HCT116 (cell line): Measurements from ENCODE around the gene CALCOCO1. TPM values are rescaled to one million over a fixed set of nuclear protein-coding genes. Genes with fewer than 3 reads are reported as not detected.

Experiments used
- ATAC-seq: fragments of 200-7000 bp; cut with Tn5 transposase; 2 replicates; pipeline ENCODE4 v1.9.1; 2020; ENCODE audit warnings: mild to moderate bottlenecking, moderate library complexity
- BruUV-seq: library from RNA; stranded (reverse); fragments of 400-500 nt; replicated peaks from 2 replicates; lab custom pipeline; 2021; lab: Mats Ljungman, UMichigan
- CTCF ChIA-PET: fragments of 300-600 bp; sonication (Branson Sonifier 250); formaldehyde crosslinking; loops from one replicate; lab custom pipeline; 2021; ENCODE audit warnings: antibody characterized with exemption; lab: Charles Lee
- POLR2A ChIA-PET: fragments of 300-600, 350-600 bp; sonication (Branson Sonifier 250); formaldehyde crosslinking; loops from one replicate; lab custom pipeline; 2021; ENCODE audit warnings: antibody characterized with exemption; lab: Charles Lee
- RAD21 ChIA-PET, 2 experiments: fragments of 300-600 bp; sonication (Branson Sonifier 250); formaldehyde crosslinking; loops; one replicate each; lab custom pipeline; 2023; ENCODE audit warnings: low total read pairs in 2 of 2; ENCODE audit not compliant: uncharacterized antibody in 2 of 2, unreplicated experiment in 2 of 2, low non-redundant PET in 1 of 2; lab: Charles Lee
- DNase-seq: peaks from one replicate; pipeline ENCODE4 v3.0.0-alpha.2; 2010; ENCODE audit warnings: low read depth, low spot score
- H2AFZ ChIP-seq: fragments of 200-600 bp; shearing (Covaris generic), sonication (generic); 2 replicates; pipeline ENCODE4 v1.6.1; 2017; ENCODE audit warnings: low read depth, mixed run types, mixed read lengths, antibody characterized with exemption, low read length; ENCODE audit not compliant: poor library complexity, severe bottlenecking
- H3K27ac ChIP-seq: 2 replicates; pipeline ENCODE4 v1.5.1; 2012; ENCODE audit warnings: low read depth, low read length
- H3K27me3 ChIP-seq: fragments of 200-600 bp; sonication (generic); 2 replicates; pipeline ENCODE4 v1.6.1; 2016; ENCODE audit warnings: mixed run types, low read length, mixed read lengths; ENCODE audit not compliant: insufficient read depth
- H3K36me3 ChIP-seq, 2 experiments: fragments of 200-500 bp in 1 of 2; fragments of 200-600 bp in 1 of 2; sonication (Bioruptor generic) in 1 of 2; sonication (generic) in 1 of 2; 2 replicates each; pipeline versions ENCODE4 v1.5.1 to v1.6.1; 2014 to 2016; ENCODE audit warnings: low read length in 2 of 2, inconsistent platforms in 1 of 2, mixed read lengths in 1 of 2, mixed run types in 1 of 2; ENCODE audit not compliant: insufficient read depth in 2 of 2, control insufficient read depth in 1 of 2
- H3K4me1 ChIP-seq, 2 experiments: fragments of 200-600 bp in 1 of 2; sonication (generic) in 1 of 2; 2 replicates each; pipeline versions ENCODE4 v1.5.1 to v1.6.1; 2012 to 2017; ENCODE audit warnings: low read length in 2 of 2, inconsistent platforms in 1 of 2, mild to moderate bottlenecking in 1 of 2, mixed read lengths in 1 of 2, mixed run types in 1 of 2, moderate library complexity in 1 of 2; ENCODE audit not compliant: insufficient read depth in 2 of 2, control insufficient read depth in 1 of 2
- H3K4me2 ChIP-seq: fragments of 200-600 bp; sonication (generic); 2 replicates; pipeline ENCODE4 v1.6.1; 2017; ENCODE audit warnings: mixed run types, low read length, mixed read lengths
- H3K4me3 ChIP-seq, 2 experiments: fragments of 200-600 bp in 1 of 2; sonication (generic) in 1 of 2; replicated peaks in 1 of 2; 2 replicates each; pipeline ENCODE4 v1.5.1; 2011 to 2016; ENCODE audit warnings: low read length in 2 of 2, control low read depth in 1 of 2, low read depth in 1 of 2, mild to moderate bottlenecking in 1 of 2, mixed read lengths in 1 of 2, mixed run types in 1 of 2
- H3K79me2 ChIP-seq: fragments of 200-600 bp; sonication (generic); 2 replicates; pipeline ENCODE4 v1.6.1; 2017; ENCODE audit warnings: mild to moderate bottlenecking, mixed run types, low read length, moderate library complexity, mixed read lengths; ENCODE audit not compliant: insufficient read depth
- H3K9ac ChIP-seq: fragments of 200-600 bp; sonication (generic); 2 replicates; pipeline ENCODE4 v1.6.1; 2016; ENCODE audit warnings: low read length, mixed read lengths
- H3K9me2 ChIP-seq: fragments of 200-600 bp; sonication (generic), shearing (Covaris generic); 2 replicates; pipeline ENCODE4 v1.6.1; 2017; ENCODE audit warnings: mixed run types, mild to moderate bottlenecking, moderate library complexity; ENCODE audit not compliant: insufficient read depth
- H3K9me3 ChIP-seq, 2 experiments: fragments of 200-500 bp in 1 of 2; fragments of 200-600 bp in 1 of 2; sonication (Bioruptor generic) in 1 of 2; sonication (generic) in 1 of 2; 2 replicates each; pipeline ENCODE4 v1.6.1; 2014 to 2017; ENCODE audit warnings: low read length in 2 of 2, mixed read lengths in 2 of 2, inconsistent platforms in 1 of 2, low read depth in 1 of 2, mild to moderate bottlenecking in 1 of 2, mixed run types in 1 of 2, moderate library complexity in 1 of 2; ENCODE audit not compliant: control insufficient read depth in 1 of 2, insufficient read depth in 1 of 2
- H4K20me1 ChIP-seq: fragments of 200-600 bp; sonication (generic), shearing (Covaris generic); 2 replicates; pipeline ENCODE4 v1.6.1; 2017; ENCODE audit warnings: mixed run types, mild to moderate bottlenecking, moderate library complexity; ENCODE audit not compliant: insufficient read depth
- CBX3 ChIP-seq: IDR thresholded peaks from 2 replicates; pipeline ENCODE4 v1.6.1; 2012; ENCODE audit warnings: low read depth
- CEBPB ChIP-seq: IDR thresholded peaks from 2 replicates; pipeline ENCODE4 v1.6.1; 2012; ENCODE audit warnings: low read depth
- CTCF ChIP-seq, 3 experiments: fragments of 200-600 bp in 1 of 3; sonication (generic) in 1 of 3; IDR thresholded peaks in 2 of 3; conservative IDR thresholded peaks in 1 of 3; 2 replicates each; pipeline ENCODE4 v1.5.1; 2012 to 2017; ENCODE audit warnings: low read depth in 2 of 3, low read length in 2 of 3, antibody characterized with exemption in 1 of 3, borderline replicate concordance in 1 of 3, control low read depth in 1 of 3, mild to moderate bottlenecking in 1 of 3, mixed read lengths in 1 of 3, mixed run types in 1 of 3, moderate library complexity in 1 of 3; ENCODE audit not compliant: insufficient read depth in 1 of 3
- EGR1 ChIP-seq: IDR thresholded peaks from 2 replicates; pipeline ENCODE4 v1.6.1; 2012; ENCODE audit warnings: low read depth
- ELF1 ChIP-seq: IDR thresholded peaks from 2 replicates; pipeline ENCODE4 v1.6.1; 2012; ENCODE audit warnings: low read depth, borderline replicate concordance
- EZH2 ChIP-seq: fragments of 200-600 bp; sonication (generic); IDR thresholded peaks from 2 replicates; pipeline ENCODE4 v1.6.1; 2017; ENCODE audit warnings: antibody characterized with exemption, mixed run types
- FOSL1 ChIP-seq: IDR thresholded peaks from 2 replicates; pipeline ENCODE4 v1.6.1; 2012; ENCODE audit warnings: low read depth
- MAX ChIP-seq: IDR thresholded peaks from 2 replicates; pipeline ENCODE4 v1.6.1; 2012
- POLR2A ChIP-seq: IDR thresholded peaks from 2 replicates; pipeline ENCODE4 v1.7.0; 2011; ENCODE audit warnings: borderline replicate concordance; ENCODE audit not compliant: insufficient read depth, insufficient read length; ENCODE audit errors: extremely low read depth
- RAD21 ChIP-seq: IDR thresholded peaks from 2 replicates; pipeline ENCODE4 v1.6.1; 2012; ENCODE audit warnings: low read depth, mild to moderate bottlenecking
- REST ChIP-seq: IDR thresholded peaks from 2 replicates; pipeline ENCODE4 v1.6.1; 2012; ENCODE audit warnings: low read depth
- SIN3A ChIP-seq: IDR thresholded peaks from 2 replicates; pipeline ENCODE4 v1.6.1; 2012; ENCODE audit warnings: low read depth
- SRF ChIP-seq: IDR thresholded peaks from 2 replicates; pipeline ENCODE4 v1.6.1; 2012; ENCODE audit warnings: low read depth
- TCF7L2 ChIP-seq: IDR thresholded peaks from 2 replicates; pipeline ENCODE4 v1.7.0; 2011; ENCODE audit warnings: borderline replicate concordance, inconsistent platforms; ENCODE audit not compliant: insufficient read depth, insufficient read length; ENCODE audit errors: extremely low read depth
- ZBTB33 ChIP-seq: IDR thresholded peaks from 2 replicates; pipeline ENCODE4 v1.6.1; 2011; ENCODE audit warnings: mild to moderate bottlenecking, low read length, moderate library complexity; ENCODE audit not compliant: insufficient replicate concordance; ENCODE audit errors: extremely low read depth
- ZFX ChIP-seq: fragments of 450-650 bp; IDR thresholded peaks from 2 replicates; pipeline ENCODE4 v1.6.1; 2017
- ZNF274 ChIP-seq: fragments of 200-500 bp; sonication (Bioruptor generic); IDR thresholded peaks from 2 replicates; pipeline ENCODE4 v1.6.1; 2014; ENCODE audit warnings: mild to moderate bottlenecking, low read depth, low read length, inconsistent platforms
- intact Hi-C: fragments of 100-400 bp; cut with micrococcal nuclease; formaldehyde crosslinking; loops from 2 replicates; pipeline ENCODE4 v1.10.0; 2022
- total RNA-seq: library from RNA; stranded (reverse); gene quantifications from one replicate; pipeline ENCODE4 v1.2.1, GENCODE V29; 2021; ENCODE audit not compliant: unreplicated experiment

The CALCOCO1 gene
- total RNA-seq, 1 experiment from 2014 or later, result 42.6 TPM

GRCh38 chr12:53713516-53713915 lies 13.7 kb downstream of the CALCOCO1 start:
- Histone ChIP-seq H3K4me1 (no peaks in the 10 kb centered on the region), H3K79me2 (no peaks in the 10 kb centered on the region), H3K27me3 (no peaks in the 10 kb centered on the region), H3K9ac (no peak overlapping the region), H3K9me2 (no peaks in the 10 kb centered on the region), H3K9me3 (no peaks in the 10 kb centered on the region), H3K4me3 (no peak overlapping the region), H3K27ac (no peak overlapping the region), H3K36me3 (no peaks in the 10 kb centered on the region), H3K4me2 (no peak overlapping the region), H2AFZ (no peak overlapping the region), H4K20me1 (no peaks in the 10 kb centered on the region)
- DNase-seq (no peak), ATAC-seq (no peak)
- no TSS peak for BruUV-seq
- intact Hi-C loops, result no loop called here
- ChIA-PET CTCF (no interaction called here), POLR2A (no interaction called here)
- no peak for TF ChIP-seq CEBPB
- no peak for TF ChIP-seq SIN3A
- TF ChIP-seq CTCF (IDR thresholded peaks at IDR 0.05 in 2 of 3, conservative IDR thresholded peaks at IDR 0.05 in 1 of 3; ENCODE audit: borderline replicate concordance in 1 of 3, insufficient read depth in 1 of 3, low read depth in 2 of 3, low read length in 2 of 3), result no peak
- TF ChIP-seq ZBTB33, result no peak
- no peak for TF ChIP-seq SRF
- TF ChIP-seq REST, result no peak
- no peak for TF ChIP-seq ZFX
- no peak for TF ChIP-seq CBX3
- no peak for TF ChIP-seq ZNF274
- no peak for TF ChIP-seq MAX
- no peak for TF ChIP-seq EZH2
- no peak for TF ChIP-seq EGR1
- TF ChIP-seq TCF7L2, result no peak
- TF ChIP-seq FOSL1, result no peak
- TF ChIP-seq ELF1, result no peak
- no peak for TF ChIP-seq POLR2A
- no peak for TF ChIP-seq RAD21
- TF ChIP-seq, all 23 proteins: peak for 0
- RAD21 ChIA-PET, result interaction anchor here in 1 of 2 experiments (0.6 kb wide), 1 partner anchor 10 kb away, joined by 4 read pairs; no protein-coding TSS in a partner anchor
